NCI-H187 (cell line): ENCODE data around the gene NTN1.

Experiments
- DNase-seq, 2 experiments: peaks; one replicate each; lab custom pipeline; 2025; lab: John Stamatoyannopoulos, UW

NTN1 gene

GRCh38 chr17:9162275-9162985 is 141.1 kb downstream of the NTN1 start:
- no peak for DNase-seq

- DNase-seq: no peak
Measured at GRCh38 chr17:9166788-9167187, 145.5 kb downstream of the NTN1 start.

GRCh38 chr17:9167379-9167778 is 146.1 kb downstream of the NTN1 start:
- no peak for DNase-seq

- no peak for DNase-seq
Measured at GRCh38 chr17:9169116-9169515, 147.8 kb downstream of the NTN1 start.

- DNase-seq: no peak
Measured at GRCh38 chr17:9170336-9170735, 149.0 kb downstream of the NTN1 start.

GRCh38 chr17:9170853-9171252 is 149.5 kb downstream of the NTN1 start:
- no peak for DNase-seq

GRCh38 chr17:9173386-9173983 is 152.2 kb downstream of the NTN1 start:
- no peak for DNase-seq

- DNase-seq: no peak
Measured at GRCh38 chr17:9174312-9174711, 153.0 kb downstream of the NTN1 start.

GRCh38 chr17:9174779-9175574 is 153.7 kb downstream of the NTN1 start:
- no peak for DNase-seq

GRCh38 chr17:9175700-9176467 is 154.6 kb downstream of the NTN1 start:
- no peak for DNase-seq

- DNase-seq: no peak
Measured at GRCh38 chr17:9177212-9177611, 155.9 kb downstream of the NTN1 start.

- no peak for DNase-seq
Measured at GRCh38 chr17:9178319-9178718, 157.0 kb downstream of the NTN1 start.

- DNase-seq: no peak
Measured at GRCh38 chr17:9179602-9180001, 158.3 kb downstream of the NTN1 start.

GRCh38 chr17:9181640-9182039 is 160.3 kb downstream of the NTN1 start:
- DNase-seq: no peak

GRCh38 chr17:9183306-9183705 is 162.0 kb downstream of the NTN1 start:
- DNase-seq: no peak

GRCh38 chr17:9185142-9185541 is 163.8 kb downstream of the NTN1 start:
- no peak for DNase-seq

- DNase-seq: no peak
Measured at GRCh38 chr17:9185688-9186284, 164.5 kb downstream of the NTN1 start.

- DNase-seq: no peak
Measured at GRCh38 chr17:9187828-9188227, 166.5 kb downstream of the NTN1 start.

- DNase-seq: no peak
Measured at GRCh38 chr17:9188367-9188766, 167.1 kb downstream of the NTN1 start.

GRCh38 chr17:9189870-9190269 is 168.6 kb downstream of the NTN1 start:
- DNase-seq: no peak

- no peak for DNase-seq
Measured at GRCh38 chr17:9192010-9192409, 170.7 kb downstream of the NTN1 start.

- DNase-seq: no peak
Measured at GRCh38 chr17:9195411-9195810, 174.1 kb downstream of the NTN1 start.
